ENCODE measurements around the gene MCF2L2.

The MCF2L2 gene

GRCh38 chr3:183357564-183358079, 70.8 kb downstream of the MCF2L2 start:
- TF ChIP-seq CTCF (conservative IDR thresholded peaks at IDR 0.05) = no peak
- no peak overlapping the region for H3K27ac ChIP-seq

- TF ChIP-seq CTCF (conservative IDR thresholded peaks at IDR 0.05) = no peak
These were observed 71.5 kb downstream of the MCF2L2 start for GRCh38 chr3:183356920-183357319.

GRCh38 chr3:183354874-183355273, 73.5 kb downstream of the MCF2L2 start:
- TF ChIP-seq CTCF (conservative IDR thresholded peaks at IDR 0.05) = no peak

More at GRCh38 chr3:183356920-183357319, 71.5 kb downstream of the MCF2L2 start:
- H3K27ac ChIP-seq = no peak overlapping the region

GRCh38 chr3:183354325-183354831, 74.0 kb downstream of the MCF2L2 start:
- H3K27ac ChIP-seq = no peak overlapping the region
- no peak for TF ChIP-seq CTCF (conservative IDR thresholded peaks at IDR 0.05)

More at GRCh38 chr3:183354874-183355273, 73.5 kb downstream of the MCF2L2 start:
- H3K27ac ChIP-seq = no peak overlapping the region

- TF ChIP-seq CTCF (conservative IDR thresholded peaks at IDR 0.05) = no peak
- H3K27ac ChIP-seq = no peak overlapping the region
These were observed 75.0 kb downstream of the MCF2L2 start for GRCh38 chr3:183353421-183353820.

GRCh38 chr3:183350164-183350563, 78.3 kb downstream of the MCF2L2 start:
- TF ChIP-seq CTCF (conservative IDR thresholded peaks at IDR 0.05) = no peak

GRCh38 chr3:183349421-183350157, 78.8 kb downstream of the MCF2L2 start:
- no peak for TF ChIP-seq CTCF (conservative IDR thresholded peaks at IDR 0.05)
- H3K27ac ChIP-seq = no peak overlapping the region

More at GRCh38 chr3:183350164-183350563, 78.3 kb downstream of the MCF2L2 start:
- no peak overlapping the region for H3K27ac ChIP-seq

All from VCaP (cell line).